Heart right ventricle (tissue), 16 donors: ENCODE results near the gene MYO15A. TPM values are rescaled to one million over a fixed set of nuclear protein-coding genes. Genes with fewer than 3 reads are reported as not detected.
A peak's percentile ranks its signal among the peaks of the same experiment; 100 is the strongest.

Experiments
- ATAC-seq, 8 donors: fragments of 200-7000 bp; cut with Tn5 transposase; one replicate each; pipeline ENCODE4 v1.9.1; 2020; ENCODE audit warnings: mild to moderate bottlenecking in 8 of 8, moderate library complexity in 8 of 8, moderate number of reproducible peaks in 1 of 8
- DNase-seq, 2 donors: peaks; one replicate each; pipeline ENCODE4 v3.0.0-alpha.2; 2020
- H3K27ac ChIP-seq, 10 donors: fragments of 200-600 bp; sonication (generic) in 2 of 10; one replicate each; pipeline versions ENCODE4 v1.5.0 to v1.8.0; 2020 to 2022; ENCODE audit warnings: mild to moderate bottlenecking in 3 of 10
- H3K27me3 ChIP-seq, 7 donors: fragments of 200-600 bp; one replicate each; pipeline ENCODE4 v1.8.0; 2021 to 2022; ENCODE audit warnings: mild to moderate bottlenecking in 2 of 7
- H3K36me3 ChIP-seq, 9 donors: fragments of 200-600 bp; sonication (generic) in 1 of 9; one replicate each; pipeline versions ENCODE4 v1.5.0 to v1.8.0; 2020 to 2022; ENCODE audit warnings: mild to moderate bottlenecking in 2 of 9
- H3K4me1 ChIP-seq, 9 donors: fragments of 200-600 bp; sonication (generic) in 1 of 9; one replicate each; pipeline versions ENCODE4 v1.5.0 to v1.8.0; 2020 to 2022; ENCODE audit warnings: mild to moderate bottlenecking in 4 of 9
- H3K4me3 ChIP-seq, 10 donors: fragments of 200-600 bp; sonication (generic) in 2 of 10; one replicate each; pipeline versions ENCODE4 v1.5.0 to v1.8.0; 2020 to 2022; ENCODE audit warnings: mild to moderate bottlenecking in 7 of 10, moderate library complexity in 2 of 10
- H3K9me3 ChIP-seq, 11 donors: fragments of 200-600 bp in 10 of 11; sonication (generic) in 2 of 11; one replicate each; pipeline versions ENCODE4 v1.5.0 to v1.8.0; 2013 to 2022; ENCODE audit warnings: mild to moderate bottlenecking in 2 of 11, control low read depth in 1 of 11, moderate library complexity in 1 of 11
- CTCF ChIP-seq, 9 donors: fragments of 200-600 bp; sonication (generic) in 2 of 9; IDR thresholded peaks; one replicate each; pipeline versions ENCODE4 v1.5.0 to v1.8.0; 2021 to 2022; ENCODE audit warnings: antibody characterized with exemption in 9 of 9, mild to moderate bottlenecking in 5 of 9, moderate library complexity in 1 of 9
- WGBS, 2 donors: extraction: QIAGEN DNeasy Blood & Tissue Kit; methylation state at CpG; one replicate each; pipeline ENCODE4 v1.1.7; 2013; ENCODE audit warnings: inconsistent platforms in 1 of 2; 5-methylcytosine and 5-hydroxymethylcytosine counted together
- intact Hi-C, 10 donors: fragments of 100-400 bp; cut with DNase I; formaldehyde crosslinking; loops; one replicate each; pipeline versions ENCODE4 v1.11.1 to v1.14.2; 2022
- polyA plus RNA-seq, 2 donors: library from polyadenylated mRNA; stranded (reverse); fragments of 200-250 nt; gene quantifications; one replicate each; pipeline ENCODE4 v1.2.3, GENCODE V29; 2013
- total RNA-seq, 10 donors: library from RNA; stranded (reverse); fragmentation: NEBNext Ultra II Directional in 3 of 10; extraction: Animal tissue kit (Norgen Biotek cat#: 25700) in 3 of 10; gene quantifications; one replicate each; pipeline versions ENCODE4 v1.2.1 to v1.2.4, GENCODE V29; 2021 to 2023
- donor health status: Arrhythmogenic right ventricular cardiomyopathy.
- donor health status: ischemic (EF 13 %, LVEDD 7.1; RV severe dilation, severe dysfunction).
- donor health status: healthy with polysubstance abuse.
- donor health status: DM: no; HTN: yes; CAD: no.
- donor health status: DM: no; HTN: no; CAD: no.
- donor health status: ischemic (EF 25% LVEDD 6.9; RV normal size, moderate dysfunction).
- donor health status: ischemic (EF 25% LVEDD 5.7; RV mildly dilated, moderate dysfunction).
- donor health status: healthy.
- donor health status: DM: yes; HTN: yes; CAD: no.
- donor health status: Ischemic cardiomyopathy.
- donor health status: ischemic (EF 35%, LVEDD 5.7; RV mildly dilated, moderate dysfunction).
- donor health status: nonischemic (EF 11% LVEDD 7.7; RV severe dilation, severe dysfunction).
- donor health status: DM: yes; HTN: yes; CAD: no.
- donor health status: PGD.
- donor health status: ischemic (EF 29% LVEDD 5.4; RV normal size, mild dysfunction).
- donor health status: nonischemic (EF 23%, LVEDD 6.1; RV moderate dilation, normal function).

The MYO15A gene
- total and polyA plus RNA-seq, 12 donors = 0.11 to 1.2 (median 0.27) TPM; not detected in 3

- Histone ChIP-seq H3K4me3 (no peak overlapping the region), H3K27ac (no peak overlapping the region), H3K4me1 (peaks cover 0 to 16% (median 9%) of the 10 kb centered on the region in 9 donors), H3K36me3 (no peaks in the 10 kb centered on the region), H3K9me3 (no peaks in the 10 kb centered on the region), H3K27me3 (no peaks in the 10 kb centered on the region)
- intact Hi-C loops = no loop called here
- ATAC-seq (no peak), DNase-seq (no peak)
- no peak for TF ChIP-seq CTCF (IDR thresholded peaks at IDR 0.05)
- 83 to 89% methylated on average over 9 of the region's 9 CpGs for WGBS, 2 donors
Observed at GRCh38 chr17:18151290-18151689, 42.7 kb downstream of the MYO15A start.

- Histone ChIP-seq H3K4me3 (no peak overlapping the region), H3K4me1 (peaks cover 0 to 30% (median 19%) of the 10 kb centered on the region in 9 donors), H3K36me3 (no peaks in the 10 kb centered on the region), H3K9me3 (no peaks in the 10 kb centered on the region), H3K27ac (no peak overlapping the region), H3K27me3 (no peaks in the 10 kb centered on the region)
- ATAC-seq = no peak
- 93 to 95% methylated on average over 14 of the region's 14 CpGs for WGBS, 2 donors
- no peak for TF ChIP-seq CTCF (IDR thresholded peaks at IDR 0.05)
- intact Hi-C loops = no loop called here
- no peak for DNase-seq
Observed at GRCh38 chr17:18155179-18155578, 46.6 kb downstream of the MYO15A start.

GRCh38 chr17:18156171-18156975 lies 47.8 kb downstream of the MYO15A start:
- no peaks in the 10 kb centered on the region for H3K36me3 ChIP-seq
- H3K4me1 ChIP-seq = peaks cover 0 to 30% (median 19%) of the 10 kb centered on the region in 9 donors
- TF ChIP-seq CTCF (IDR thresholded peaks at IDR 0.05) = no peak
- no peak overlapping the region for H3K4me3 ChIP-seq
- no peak for ATAC-seq
- peak overlapping the region in 2 of 10 donors; percentile 1 to 7 for H3K27ac ChIP-seq
- intact Hi-C loops = no loop called here
- no peak for DNase-seq
- H3K27me3 ChIP-seq = no peaks in the 10 kb centered on the region
- H3K9me3 ChIP-seq = no peaks in the 10 kb centered on the region
- 75 to 82% methylated on average over 8 of the region's 8 CpGs for WGBS, 2 donors

- H3K36me3 ChIP-seq = no peaks in the 10 kb centered on the region
- no peak overlapping the region for H3K4me3 ChIP-seq
- H3K27me3 ChIP-seq = no peaks in the 10 kb centered on the region
- ATAC-seq (no peak), DNase-seq (no peak)
- intact Hi-C loops = no loop called here
- 94 to 95% methylated on average over 10 of the region's 10 CpGs for WGBS, 2 donors
- peaks cover 0 to 30% (median 19%) of the 10 kb centered on the region in 9 donors for H3K4me1 ChIP-seq
- H3K9me3 ChIP-seq = no peaks in the 10 kb centered on the region
- H3K27ac ChIP-seq = peak overlapping the region in 2 of 10 donors; percentile 0 to 1
- no peak for TF ChIP-seq CTCF (IDR thresholded peaks at IDR 0.05)
Observed at GRCh38 chr17:18156976-18157280, 48.4 kb downstream of the MYO15A start.
